CD4-positive, alpha-beta T cell treated with Interleukin-12 subunit alpha and Interleukin-12 subunit beta, for 1 hour (primary cell): ENCODE results near the gene ING4.
A peak's percentile ranks its signal among the peaks of the same experiment; 100 is the strongest.
"Not testable (repeated sequence)": the region's sequence is repeated elsewhere in the genome, so short reads cannot be mapped to it uniquely, and the experiment has no call there.

Source experiments
- DNase-seq: peaks from one replicate; pipeline ENCODE4 v3.0.0-alpha.2; 2020

The ING4 gene

DNA sequence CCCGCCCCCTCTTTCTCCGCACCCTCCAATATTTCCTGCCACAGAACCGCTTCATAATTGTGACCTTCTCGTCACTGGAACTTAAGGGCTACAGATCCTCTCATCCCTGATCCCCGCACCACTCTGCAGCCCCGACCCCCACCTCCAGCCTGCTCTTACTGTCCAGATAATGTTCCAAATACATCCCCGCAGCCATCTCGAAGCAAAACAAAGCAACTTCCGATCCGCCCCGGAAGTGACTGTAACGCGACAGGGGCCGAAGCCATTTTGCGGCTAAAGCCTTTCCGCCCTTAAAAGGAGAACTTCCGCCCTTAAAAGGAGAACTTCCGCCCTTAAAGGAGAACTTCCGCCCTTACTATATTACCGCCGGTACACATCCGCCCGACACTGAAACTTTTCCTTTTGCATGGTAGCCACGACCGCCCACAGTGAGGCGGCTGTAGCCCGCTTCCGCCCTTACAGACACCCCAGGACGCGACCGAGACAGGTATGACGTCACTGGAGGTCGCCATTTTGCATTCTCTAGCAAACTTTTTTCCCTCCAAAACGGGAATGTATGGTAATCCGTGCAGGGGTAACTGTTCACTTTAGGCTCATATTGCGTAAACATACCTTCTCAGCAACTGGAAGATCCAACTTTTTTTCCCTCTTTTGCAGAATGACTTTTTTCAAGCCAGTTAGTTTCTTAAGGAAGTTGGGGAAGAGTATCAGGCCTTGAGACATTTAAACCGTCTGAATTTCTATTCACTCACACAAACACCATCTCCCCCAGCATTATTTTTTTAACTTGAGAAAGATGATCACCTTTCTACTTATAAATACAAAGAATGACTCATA lies at the start of gene ING4:
Gene ING4, minus strand, starts transcription at position 214 of the 837 bp plus-strand sequence. Its CDS starts 18 bp downstream, at position 196.
- peak; percentile 99 for DNase-seq

DNA sequence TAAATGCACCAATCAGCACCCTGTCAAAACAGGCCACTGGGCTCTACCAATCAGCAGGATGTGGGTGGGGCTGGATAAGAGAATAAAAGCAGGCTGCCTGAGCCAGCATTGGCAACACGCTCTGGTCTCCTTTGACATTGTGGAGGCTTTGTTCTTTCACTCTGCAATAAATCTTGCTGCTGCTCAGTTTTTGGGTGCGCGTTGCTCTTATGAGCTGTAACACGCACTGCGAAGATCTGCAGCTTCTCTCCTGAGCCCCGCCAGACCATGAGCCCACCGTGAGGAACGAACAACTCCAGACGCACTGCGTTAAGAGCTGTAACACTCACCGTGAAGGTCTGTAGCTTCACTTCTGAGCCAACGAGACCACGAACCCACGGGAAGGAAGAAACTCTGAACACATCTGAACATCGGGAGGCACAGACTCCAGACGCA lies 46.1 kb upstream of the ING4 start:
- peak; percentile 37 for DNase-seq

- DNase-seq, result not testable (repeated sequence)
Measured at GRCh38 chr12:6708351-6708750, 45.4 kb upstream of the ING4 start.

GRCh38 chr12:6703631-6704030 lies 40.7 kb upstream of the ING4 start:
- no peak for DNase-seq

DNA sequence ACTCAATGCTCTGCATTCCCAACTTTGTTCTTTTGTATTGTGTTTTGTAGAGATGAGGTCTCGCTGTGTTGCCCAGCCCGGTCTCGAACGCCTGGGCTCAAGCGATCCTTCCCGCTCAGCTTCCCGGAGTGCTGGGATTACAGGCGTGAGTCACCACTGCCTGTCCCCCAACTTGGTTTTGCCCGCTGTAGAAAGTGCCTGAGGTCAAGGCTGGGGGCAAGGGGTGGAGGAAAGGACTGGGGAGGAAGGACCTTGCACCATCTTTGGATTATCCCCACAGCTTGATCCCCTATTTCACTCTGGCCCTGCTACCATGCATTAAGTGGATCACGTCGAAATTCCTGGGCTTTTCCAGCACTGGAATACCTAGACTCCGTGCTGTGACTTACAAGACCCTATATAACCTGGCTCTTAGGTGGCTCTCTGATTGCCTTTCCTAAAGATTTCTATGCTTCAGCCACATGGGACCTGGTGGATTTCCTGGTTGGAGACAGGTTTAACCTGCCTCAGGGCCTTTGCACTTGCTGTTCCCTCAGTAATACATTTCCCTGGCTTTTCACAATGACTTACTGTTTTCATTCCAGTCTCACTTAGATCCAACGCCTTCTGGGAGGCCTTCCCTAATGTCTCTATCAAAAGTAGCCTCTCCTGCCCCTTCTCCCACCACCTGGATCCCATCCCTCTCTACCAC lies 38.3 kb upstream of the ING4 start:
- no peak for DNase-seq

DNA sequence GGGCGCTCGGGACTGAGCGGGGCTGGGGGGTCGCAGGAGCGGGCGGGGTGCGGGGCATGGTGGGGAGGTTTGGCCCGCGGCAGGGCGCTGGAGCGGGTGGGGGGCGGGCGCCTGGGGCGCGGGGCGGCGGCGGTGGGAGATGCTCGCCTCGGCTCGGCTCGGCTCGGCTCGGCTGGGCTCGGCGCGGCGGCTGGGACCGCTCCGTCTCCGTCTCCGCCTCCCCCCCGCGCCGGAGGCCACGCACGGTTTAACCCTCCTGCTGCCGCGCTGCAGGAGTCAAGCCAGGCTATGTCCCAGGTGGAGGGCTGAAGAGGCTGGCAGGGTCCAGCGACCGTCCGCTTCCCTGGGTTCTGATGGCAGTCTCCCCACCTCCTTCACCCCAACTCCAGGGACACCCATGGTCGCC lies 37.7 kb upstream of the ING4 start, which contains the start of gene PIANP:
Gene PIANP, minus strand, starts transcription at position 170 of the 406 bp plus-strand sequence. CDS start 2,754 bp downstream, outside the sequence.
- peak; percentile 50 for DNase-seq

DNA sequence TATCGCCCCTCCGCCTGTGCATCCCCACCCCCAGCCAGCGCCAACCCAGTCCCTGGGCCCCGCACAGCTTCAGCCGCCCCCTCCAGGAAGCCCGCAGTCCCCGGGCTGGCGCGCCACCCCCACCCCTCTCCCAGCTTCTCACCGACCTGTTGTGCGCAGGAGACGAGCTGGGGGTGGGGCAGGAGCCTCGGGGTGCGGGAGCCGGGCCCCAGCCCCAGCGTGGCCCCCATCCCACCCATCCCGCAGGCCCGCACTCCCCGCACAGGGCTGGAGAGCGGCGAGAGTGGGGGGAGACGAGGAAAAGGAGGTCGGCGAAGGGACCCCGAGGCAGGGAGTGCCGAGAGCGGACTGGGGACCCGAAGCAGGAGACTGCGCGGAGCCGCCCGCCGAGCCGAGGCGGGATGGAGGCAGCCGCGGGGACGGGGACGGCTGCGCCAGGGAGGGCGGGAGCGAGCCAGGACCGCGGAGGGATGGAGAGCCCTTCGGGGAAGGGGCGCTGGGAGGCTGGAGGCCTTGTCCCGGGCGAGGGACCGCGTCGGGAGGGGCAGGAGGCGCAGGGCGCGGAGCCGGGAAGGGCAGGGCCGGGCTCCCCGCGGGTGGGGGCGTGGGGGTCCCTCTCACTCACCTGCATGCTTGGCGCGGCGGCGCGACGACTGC lies 37.2 kb upstream of the ING4 start:
- no peak for DNase-seq

- no peak for DNase-seq
Measured at GRCh38 chr12:6699259-6699988, 36.5 kb upstream of the ING4 start.

GRCh38 chr12:6698352-6699046 lies 35.6 kb upstream of the ING4 start:
- no peak for DNase-seq

DNA sequence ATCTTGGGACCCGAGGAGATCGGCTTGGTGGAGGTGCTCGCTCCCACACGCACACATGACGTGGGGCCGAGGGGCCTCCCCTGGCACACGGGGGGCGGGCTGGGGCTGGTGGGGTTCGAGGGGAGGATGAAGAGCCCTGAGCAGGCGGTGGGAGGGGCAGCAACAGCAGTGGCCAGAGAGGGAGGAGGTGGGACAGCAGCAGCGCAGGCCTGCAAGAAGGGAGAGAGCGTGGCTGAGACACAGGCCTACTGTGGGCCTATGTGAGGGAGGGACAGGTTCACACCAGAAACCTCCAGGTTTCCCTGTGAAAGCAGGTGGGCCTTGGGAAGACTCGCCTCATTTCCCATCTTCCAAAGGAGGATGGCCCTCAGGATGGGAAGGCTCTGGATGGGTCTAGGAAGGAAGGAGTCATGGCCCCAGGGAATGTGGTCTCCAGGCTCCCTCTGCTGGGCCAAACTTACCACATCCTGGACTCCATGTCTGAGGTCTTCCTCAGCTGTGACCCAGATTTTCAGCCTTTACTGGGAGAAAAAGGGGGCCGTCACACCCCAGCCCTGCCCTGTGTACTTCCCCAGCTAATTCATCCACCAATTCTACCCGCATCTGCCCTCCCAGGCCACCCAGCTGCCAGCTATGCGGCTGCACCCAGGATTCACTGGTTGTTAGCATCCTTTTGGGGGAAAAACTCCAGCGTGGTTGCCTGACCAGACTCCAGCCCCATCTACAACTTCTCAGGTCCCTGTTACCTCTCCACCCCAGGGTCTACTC lies 34.8 kb upstream of the ING4 start:
- peak; percentile 24 for DNase-seq

GRCh38 chr12:6696690-6697583 lies 34.0 kb upstream of the ING4 start:
- no peak for DNase-seq

DNA sequence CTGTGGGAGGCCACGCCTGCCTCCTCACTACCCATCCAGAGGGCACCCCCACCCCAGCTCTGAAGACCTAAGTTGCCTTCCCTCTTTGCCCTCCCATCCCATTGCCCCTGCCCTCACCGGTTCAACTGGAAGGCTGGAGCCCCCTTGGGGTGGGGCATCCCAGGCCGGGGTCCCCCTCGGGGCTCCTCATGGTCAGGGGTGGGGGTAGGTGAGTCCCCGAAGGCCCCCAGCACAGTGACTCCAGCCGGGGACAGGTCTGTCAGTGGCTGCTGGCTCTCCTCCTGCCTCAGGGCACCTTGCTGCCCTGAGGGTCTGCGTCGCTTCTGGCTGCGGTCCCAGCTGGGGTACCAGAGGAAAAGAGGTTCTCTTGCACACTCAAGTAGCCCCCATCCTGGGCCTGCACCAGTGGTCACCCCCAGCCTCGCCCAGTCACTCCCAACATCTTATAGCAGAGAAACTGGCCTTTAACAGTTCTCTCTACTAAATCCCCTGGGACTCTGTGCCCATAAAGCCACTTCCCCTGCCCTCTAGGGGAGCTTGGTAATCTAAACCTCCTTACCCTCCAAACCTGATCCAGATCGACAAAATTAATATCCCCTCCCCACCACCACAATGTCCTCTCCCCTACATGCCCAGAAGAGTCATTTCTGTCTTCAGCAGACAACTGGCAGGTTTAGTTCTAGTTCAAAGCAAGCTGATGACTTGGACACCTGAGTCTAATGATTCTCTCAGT lies 32.6 kb upstream of the ING4 start:
- no peak for DNase-seq

- no peak for DNase-seq
Measured at GRCh38 chr12:6694701-6695100, 31.8 kb upstream of the ING4 start.

DNA sequence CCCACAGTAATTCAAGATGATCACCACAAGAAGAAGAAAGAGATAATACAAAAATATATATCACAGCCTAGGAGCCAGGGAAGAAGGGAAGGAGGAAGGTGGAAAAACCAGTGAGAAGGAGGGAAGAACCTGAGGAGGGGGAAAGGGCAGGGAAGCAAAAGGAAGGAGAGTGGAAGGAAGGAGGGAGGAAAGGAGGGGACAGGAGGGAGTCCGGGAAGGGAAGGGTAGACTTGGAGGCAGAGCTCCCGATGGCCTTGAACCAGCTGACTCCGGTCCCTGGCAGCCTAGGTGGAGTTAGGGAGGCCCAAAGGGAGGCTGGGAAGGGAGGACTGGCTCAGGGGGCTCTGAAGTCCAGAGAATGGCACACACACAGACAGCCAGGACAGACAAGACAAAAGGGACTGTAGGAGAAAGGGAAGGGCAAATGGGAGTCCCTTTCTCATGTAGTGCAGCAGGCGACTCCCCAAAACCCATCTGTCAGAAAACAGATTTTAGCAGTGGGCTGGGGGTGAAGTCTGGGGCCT lies 31.0 kb upstream of the ING4 start:
- DNase-seq, result no peak

GRCh38 chr12:6692888-6693287 lies 30.0 kb upstream of the ING4 start:
- DNase-seq, result no peak

- DNase-seq, result no peak
Measured at GRCh38 chr12:6691473-6691872, 28.6 kb upstream of the ING4 start.

DNA sequence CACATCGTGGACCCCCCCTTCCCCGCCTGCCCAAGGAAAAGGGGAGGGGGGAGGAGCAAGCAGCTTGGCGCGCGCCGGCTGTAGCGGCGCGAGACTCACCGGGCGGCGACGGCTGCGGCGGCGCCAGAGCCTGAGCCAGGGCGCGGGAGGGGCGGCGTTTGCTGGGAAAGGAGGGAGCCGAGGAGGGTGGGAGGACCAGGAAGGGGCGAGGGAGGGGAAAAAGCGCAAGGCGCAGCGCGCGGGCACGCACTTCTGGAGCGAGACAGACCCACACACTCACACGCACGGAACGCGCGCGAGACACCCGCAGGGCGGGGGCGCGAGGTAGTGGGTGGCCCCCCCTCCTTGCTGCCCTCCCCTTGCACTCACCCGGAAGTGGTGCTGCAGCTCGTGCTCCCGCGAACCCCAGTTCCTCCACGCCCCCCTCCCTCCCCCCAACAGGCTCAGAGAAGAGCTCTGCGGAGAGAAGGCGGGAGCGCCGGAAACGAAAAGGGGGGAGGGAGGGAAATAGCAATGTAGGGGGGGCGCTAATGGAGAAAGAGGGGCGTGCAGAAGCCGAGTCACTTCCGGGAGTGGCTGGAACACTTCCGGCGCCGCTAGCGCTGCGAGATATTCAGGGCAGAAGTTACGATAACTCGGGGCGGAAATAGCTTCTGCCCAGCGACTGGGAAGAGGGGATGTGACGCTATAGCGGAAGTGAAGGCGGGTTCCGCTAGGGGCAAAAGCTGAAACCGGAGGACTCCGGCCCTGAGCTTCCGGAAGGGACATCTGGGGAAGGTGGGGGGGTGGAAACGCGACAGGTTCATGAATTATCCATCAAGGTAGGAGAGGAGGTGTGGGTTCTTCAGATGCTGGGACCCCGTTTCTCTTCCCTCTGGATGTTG lies 26.3 kb upstream of the ING4 start, which contains the start of gene ZNF384:
Gene ZNF384, minus strand, starts transcription at position 377 of the 884 bp plus-strand sequence. CDS start 9,855 bp downstream, outside the sequence.
- peak; percentile 98 for DNase-seq

GRCh38 chr12:6688543-6688998 lies 25.7 kb upstream of the ING4 start:
- DNase-seq, result no peak
